Ovary (tissue), 3 donors: ENCODE data around the gene RNF138.

ENCODE experiments used
- CTCF ChIP-seq, 3 donors: fragments of 450-650 bp in 2 of 3; fragments of 200-600 bp in 1 of 3; IDR thresholded peaks; one replicate each; pipeline versions ENCODE4 v1.5.1 to v1.8.0; 2016 to 2022; ENCODE audit warnings: antibody characterized with exemption in 3 of 3, mild to moderate bottlenecking in 1 of 3
- EP300 ChIP-seq: sonication (generic); formaldehyde crosslinking; IDR thresholded peaks from one replicate; pipeline ENCODE4 v1.6.1; 2017; ENCODE audit warnings: antibody characterized with exemption
- donor health status: DM: no; HTN: no; CAD: no.

DNA sequence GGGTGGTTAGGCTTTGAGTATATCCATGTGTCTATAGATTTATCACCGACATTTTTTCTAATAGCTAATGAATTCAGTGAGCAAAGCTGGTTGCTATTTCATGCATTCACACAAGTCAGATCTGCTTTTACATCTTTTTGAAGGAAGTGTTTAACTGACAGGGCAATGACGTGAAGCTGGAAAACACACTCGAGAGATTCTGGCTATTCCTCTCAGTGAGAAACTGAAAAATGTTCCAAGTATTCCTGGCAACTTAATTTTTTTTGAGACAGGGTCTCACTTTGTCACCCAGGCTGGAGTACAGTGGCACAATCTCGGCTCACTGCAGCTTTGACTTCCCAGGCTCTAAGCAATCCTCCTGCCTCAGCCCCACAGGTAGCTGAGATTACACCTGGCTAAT, 21.2 kb downstream of the RNF138 start:
- no peak for TF ChIP-seq CTCF (IDR thresholded peaks at IDR 0.05)
- no peak for TF ChIP-seq EP300
